Tibial artery (tissue), 4 donors: ENCODE measurements around the gene RNF227.

Experiments used
- DNase-seq, 2 donors: peaks; one replicate each; pipeline ENCODE4 v3.0.0-alpha.2; 2019
- H3K27ac ChIP-seq, 2 donors: fragments of 200-600 bp; sonication (generic) in 1 of 2; 1 replicate in 1 of 2; 2 replicates in 1 of 2; pipeline ENCODE4 v1.5.1; 2018 to 2019; ENCODE audit warnings: mild to moderate bottlenecking in 1 of 2
- H3K27me3 ChIP-seq, 2 donors: fragments of 200-600 bp; sonication (generic) in 1 of 2; one replicate each; pipeline versions ENCODE4 v1.5.1 to v1.6.0; 2016 to 2019
- H3K36me3 ChIP-seq, 3 donors: fragments of 200-600 bp; sonication (generic) in 2 of 3; one replicate each; pipeline ENCODE4 v1.5.1; 2016 to 2019; ENCODE audit warnings: mild to moderate bottlenecking in 2 of 3
- H3K4me1 ChIP-seq, 4 donors: fragments of 200-600 bp; sonication (generic) in 2 of 4; 1 replicate in 3 of 4; 2 replicates in 1 of 4; pipeline ENCODE4 v1.5.1; 2016 to 2019
- H3K4me3 ChIP-seq, 2 donors: fragments of 200-600 bp; sonication (generic) in 1 of 2; 1 replicate in 1 of 2; 2 replicates in 1 of 2; pipeline ENCODE4 v1.5.1; 2018 to 2019; ENCODE audit warnings: mild to moderate bottlenecking in 2 of 2
- H3K9me3 ChIP-seq, 3 donors: fragments of 200-600 bp; sonication (generic) in 1 of 3; one replicate each; pipeline ENCODE4 v1.5.1; 2016 to 2019
- CTCF ChIP-seq, 2 experiments: fragments of 200-600 bp in 1 of 2; fragments of 450-650 bp in 1 of 2; IDR thresholded peaks; one replicate each; pipeline ENCODE4 v1.5.1; 2017 to 2019; ENCODE audit warnings: antibody characterized with exemption in 2 of 2, mild to moderate bottlenecking in 1 of 2, moderate library complexity in 1 of 2
- intact Hi-C: fragments of 100-400 bp; cut with DNase I; formaldehyde crosslinking; loops from one replicate; pipeline ENCODE4 v1.15.0; 2023; ENCODE audit warnings: low total_unique reads

RNF227 gene

GRCh38 chr17:7912927-7913524 is 3.1 kb downstream of the RNF227 start:
- intact Hi-C loops = loop anchor here (2.0 kb wide), 1 partner anchor 74 kb away; no protein-coding TSS in a partner anchor
- no peak overlapping the region for H3K27ac ChIP-seq
- H3K27me3 ChIP-seq = no peaks in the 10 kb centered on the region
- no peak for DNase-seq
- H3K9me3 ChIP-seq = no peaks in the 10 kb centered on the region
- no peak overlapping the region for H3K4me3 ChIP-seq
- peaks cover 0 to 43% (median 18%) of the 10 kb centered on the region in 3 donors for H3K36me3 ChIP-seq
- peak; percentile 65 to 70 for TF ChIP-seq CTCF (IDR thresholded peaks at IDR 0.05)
- peaks cover 0 to 22% (median 14%) of the 10 kb centered on the region in 4 donors for H3K4me1 ChIP-seq

GRCh38 chr17:7911116-7911515 is 5.0 kb downstream of the RNF227 start:
- H3K9me3 ChIP-seq = no peaks in the 10 kb centered on the region
- DNase-seq = no peak
- H3K27me3 ChIP-seq = no peaks in the 10 kb centered on the region
- intact Hi-C loops = no loop called here
- peaks cover 0 to 13% (median 8%) of the 10 kb centered on the region in 4 donors for H3K4me1 ChIP-seq
- no peak overlapping the region for H3K4me3 ChIP-seq
- TF ChIP-seq CTCF (IDR thresholded peaks at IDR 0.05) = no peak
- H3K27ac ChIP-seq = no peak overlapping the region
- peaks cover 0 to 62% (median 27%) of the 10 kb centered on the region in 3 donors for H3K36me3 ChIP-seq

GRCh38 chr17:7910711-7911110 is 5.4 kb downstream of the RNF227 start:
- no peak for DNase-seq
- no peak for TF ChIP-seq CTCF (IDR thresholded peaks at IDR 0.05)
- intact Hi-C loops = no loop called here
- Histone ChIP-seq H3K4me1 (peaks cover 0 to 11% (median 7%) of the 10 kb centered on the region in 4 donors), H3K27ac (no peak overlapping the region), H3K36me3 (peaks cover 0 to 66% (median 31%) of the 10 kb centered on the region in 3 donors), H3K9me3 (no peaks in the 10 kb centered on the region), H3K27me3 (no peaks in the 10 kb centered on the region), H3K4me3 (no peak overlapping the region)

GRCh38 chr17:7910281-7910680 is 5.8 kb downstream of the RNF227 start:
- Histone ChIP-seq H3K4me1 (peaks cover 0 to 11% (median 7%) of the 10 kb centered on the region in 4 donors), H3K36me3 (peaks cover 0 to 70% (median 36%) of the 10 kb centered on the region in 3 donors), H3K4me3 (no peak overlapping the region), H3K27me3 (no peaks in the 10 kb centered on the region), H3K9me3 (no peaks in the 10 kb centered on the region), H3K27ac (no peak overlapping the region)
- intact Hi-C loops = no loop called here
- no peak for TF ChIP-seq CTCF (IDR thresholded peaks at IDR 0.05)
- DNase-seq = no peak

- Histone ChIP-seq H3K27me3 (no peaks in the 10 kb centered on the region), H3K27ac (no peak overlapping the region), H3K4me3 (no peak overlapping the region), H3K4me1 (no peaks in the 10 kb centered on the region), H3K9me3 (no peaks in the 10 kb centered on the region), H3K36me3 (peaks cover 0 to 82% (median 46%) of the 10 kb centered on the region in 3 donors)
- no peak for DNase-seq
- TF ChIP-seq CTCF (IDR thresholded peaks at IDR 0.05) = no peak
- intact Hi-C loops = no loop called here
These were observed 7.0 kb downstream of the RNF227 start for GRCh38 chr17:7909089-7909488.
